HepG2 (cell line): Measurements from ENCODE around the gene TPRN. TPM values are rescaled to one million over a fixed set of nuclear protein-coding genes. Genes with fewer than 3 reads are reported as not detected.

Experiments used
- ATF1 ChIP-seq: IDR thresholded peaks from 2 replicates; pipeline ENCODE4 v1.6.1; 2016; ENCODE audit warnings: mild to moderate bottlenecking, control low read depth
- GZF1 ChIP-seq: sonication (generic); formaldehyde crosslinking; IDR thresholded peaks from 2 replicates; pipeline ENCODE4 v1.5.1; 2020; ENCODE audit warnings: mild to moderate bottlenecking, missing genetic modification reagents
- HNF1B ChIP-seq: sonication (generic); formaldehyde crosslinking; IDR thresholded peaks from 2 replicates; pipeline ENCODE4 v1.5.1; 2020; ENCODE audit warnings: mild to moderate bottlenecking, moderate library complexity, missing genetic modification reagents
- KAT7 ChIP-seq: IDR thresholded peaks from 2 replicates; pipeline ENCODE4 v1.6.1; 2018; ENCODE audit warnings: borderline replicate concordance, missing compliant biosample characterization
- MXI1 ChIP-seq: IDR thresholded peaks from 3 replicates; pipeline ENCODE4 v1.6.1; 2012; ENCODE audit warnings: low read depth, low read length, inconsistent platforms, borderline replicate concordance
- REXO4 ChIP-seq: sonication (generic); formaldehyde crosslinking; IDR thresholded peaks from 2 replicates; pipeline ENCODE4 v1.8.0; 2022; ENCODE audit warnings: missing genetic modification reagents, mild to moderate bottlenecking, borderline replicate concordance
- SP2 ChIP-seq: sonication (generic); formaldehyde crosslinking; IDR thresholded peaks from 2 replicates; pipeline ENCODE4 v1.5.1; 2020; ENCODE audit warnings: mild to moderate bottlenecking, missing genetic modification reagents
- ZFP62 ChIP-seq: sonication (generic); formaldehyde crosslinking; IDR thresholded peaks from 2 replicates; pipeline ENCODE4 v1.4.0; 2020; ENCODE audit warnings: missing genetic modification reagents
- ZNF253 ChIP-seq: sonication (generic); formaldehyde crosslinking; IDR thresholded peaks from 2 replicates; pipeline ENCODE4 v1.8.0; 2022; ENCODE audit warnings: mild to moderate bottlenecking, missing genetic modification reagents, borderline replicate concordance
- ZNF343 ChIP-seq: sonication (generic); formaldehyde crosslinking; IDR thresholded peaks from 2 replicates; pipeline ENCODE4 v1.4.0; 2020; ENCODE audit warnings: mild to moderate bottlenecking, missing genetic modification reagents
- ZNF382 ChIP-seq: sonication (generic); formaldehyde crosslinking; IDR thresholded peaks from 2 replicates; pipeline ENCODE4 v1.5.0; 2020; ENCODE audit warnings: missing genetic modification reagents, mild to moderate bottlenecking, borderline replicate concordance
- ZNF407 ChIP-seq: sonication (generic); formaldehyde crosslinking; IDR thresholded peaks from one replicate; pipeline ENCODE4 v1.5.1; 2020; ENCODE audit warnings: mild to moderate bottlenecking, missing genetic modification reagents; ENCODE audit errors: not compliant biosample characterization
- ZNF460 ChIP-seq: sonication (generic); formaldehyde crosslinking; IDR thresholded peaks from 2 replicates; pipeline ENCODE4 v1.5.1; 2020; ENCODE audit warnings: missing genetic modification reagents, mild to moderate bottlenecking, borderline replicate concordance
- ZNF550 ChIP-seq: sonication (generic); formaldehyde crosslinking; IDR thresholded peaks from 2 replicates; pipeline ENCODE4 v1.4.0; 2020; ENCODE audit warnings: mild to moderate bottlenecking, missing genetic modification reagents, borderline replicate concordance
- ZNF792 ChIP-seq: IDR thresholded peaks from 2 replicates; pipeline ENCODE4 v1.6.1; 2016
- ZNF883 ChIP-seq: sonication (generic); formaldehyde crosslinking; IDR thresholded peaks from 2 replicates; pipeline ENCODE4 v1.5.1; 2020; ENCODE audit warnings: mild to moderate bottlenecking, missing genetic modification reagents; ENCODE audit errors: not compliant biosample characterization
- polyA plus RNA-seq, 8 experiments: library from polyadenylated mRNA; depleted of rRNA in 3 of 8; stranded (reverse) in 7 of 8; unstranded in 1 of 8; fragments of >200 nt; fragmentation: Illumina TruSeq in 4 of 8; extraction: Trizol in 4 of 8; gene quantifications; 2 replicates each; pipeline versions ENCODE4 v1.2.1 to v1.2.3, GENCODE V29; 2011 to 2016; ENCODE audit warnings: low read depth in 4 of 8, missing spikeins in 1 of 8, mixed read lengths in 1 of 8; ENCODE audit not compliant: insufficient read depth in 1 of 8
- total RNA-seq, 5 experiments: library from RNA; depleted of rRNA; stranded (reverse); fragments of >200 nt; fragmentation: Illumina TruSeq; extraction: Trizol; gene quantifications; 2 replicates each; pipeline ENCODE4 v1.2.3, GENCODE V29; 2016; ENCODE audit warnings: low read depth in 1 of 5
- TF ChIP-seq, protein P1 (sequence below): sonication (generic); formaldehyde crosslinking; IDR thresholded peaks from 2 replicates; pipeline ENCODE4 v1.8.1; 2023; ENCODE audit warnings: mild to moderate bottlenecking, moderate library complexity, missing genetic modification reagents
- TF ChIP-seq, protein P2 (sequence below): sonication (generic); formaldehyde crosslinking; IDR thresholded peaks from 2 replicates; pipeline ENCODE4 v1.4.0; 2020; ENCODE audit warnings: mild to moderate bottlenecking, missing genetic modification reagents

Gene TPRN
- total and polyA plus RNA-seq, 2 of the 13 experiments (the other 11 are each of a cell fraction or from before 2014, with no cell fraction given) = 10.1 to 19.2 TPM

GRCh38 chr9:137168904-137169856 lies 31.4 kb downstream of the TPRN start (continued):
- TF ChIP-seq HNF1B (CRISPR knock-in tag) (no peak), MXI1 (no peak), ZNF550 (no peak), ZNF343 (CRISPR knock-in tag) (no peak), ZNF792 (CRISPR knock-in tag) (no peak), SP2 (CRISPR knock-in tag) (no peak), GZF1 (CRISPR knock-in tag) (no peak), ZNF253 (CRISPR knock-in tag) (0 out of 2 replicates have a peak, but pooled peaks have one; percentile 47), ZNF382 (CRISPR knock-in tag) (no peak), REXO4 (CRISPR knock-in tag) (no peak), ZFP62 (CRISPR knock-in tag) (no peak), ZNF883 (CRISPR knock-in tag) (no peak), ATF1 (CRISPR knock-in tag) (no peak), KAT7 (CRISPR knock-in tag) (no peak), ZNF407 (no peak), ZNF460 (no peak)
- TF ChIP-seq, protein P1, sequence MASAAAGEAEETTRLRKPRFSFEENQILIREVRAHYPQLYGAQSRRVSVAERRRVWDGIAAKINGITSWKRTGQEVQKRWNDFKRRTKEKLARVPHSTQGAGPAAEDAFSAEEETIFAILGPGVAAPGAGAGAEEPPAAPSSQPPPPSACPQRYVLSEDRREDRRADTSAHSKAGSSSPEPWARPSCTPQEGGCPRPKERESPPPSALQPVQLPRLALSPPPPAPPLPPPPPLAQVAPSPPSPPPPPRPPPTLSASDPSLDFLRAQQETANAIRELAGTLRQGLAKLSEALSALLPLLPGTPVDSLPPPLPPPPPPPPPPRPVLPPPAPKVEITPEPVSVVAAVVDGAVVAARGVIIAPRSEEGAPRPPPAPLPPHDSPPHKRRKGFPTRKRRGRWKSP (CRISPR knock-in tag) = peak; percentile 100
- TF ChIP-seq, protein P2, sequence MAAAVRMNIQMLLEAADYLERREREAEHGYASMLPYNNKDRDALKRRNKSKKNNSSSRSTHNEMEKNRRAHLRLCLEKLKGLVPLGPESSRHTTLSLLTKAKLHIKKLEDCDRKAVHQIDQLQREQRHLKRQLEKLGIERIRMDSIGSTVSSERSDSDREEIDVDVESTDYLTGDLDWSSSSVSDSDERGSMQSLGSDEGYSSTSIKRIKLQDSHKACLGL (CRISPR knock-in tag) = no peak; the same call in 1 of the 2 replicates
